Stomach smooth muscle (tissue), 2 donors: Measurements from ENCODE around the gene C1orf159.
"Not testable (repeated sequence)": the region's sequence is repeated elsewhere in the genome, so short reads cannot be mapped to it uniquely, and the experiment has no call there.

Experiments
- H3K27ac ChIP-seq: one replicate; pipeline ENCODE4 v1.7.0; 2013; ENCODE audit warnings: mild to moderate bottlenecking, low read length, inconsistent platforms
- H3K27me3 ChIP-seq, 2 donors: one replicate each; pipeline ENCODE4 v1.7.0; 2013; ENCODE audit warnings: low read length in 2 of 2; ENCODE audit not compliant: insufficient read depth in 2 of 2, control insufficient read depth in 1 of 2
- H3K36me3 ChIP-seq, 2 donors: one replicate each; pipeline ENCODE4 v1.7.0; 2013; ENCODE audit warnings: low read length in 2 of 2; ENCODE audit not compliant: control insufficient read depth in 2 of 2, insufficient read depth in 2 of 2
- H3K4me1 ChIP-seq: one replicate; pipeline ENCODE4 v1.7.0; 2013; ENCODE audit warnings: low read length; ENCODE audit not compliant: control insufficient read depth, insufficient read depth
- H3K4me3 ChIP-seq, 2 donors: one replicate each; pipeline ENCODE4 v1.7.0; 2013; ENCODE audit warnings: low read length in 2 of 2
- H3K9ac ChIP-seq, 2 donors: one replicate each; pipeline ENCODE4 v1.7.0; 2013; ENCODE audit warnings: low read length in 2 of 2, mild to moderate bottlenecking in 1 of 2
- H3K9me3 ChIP-seq, 2 donors: one replicate each; pipeline ENCODE4 v1.7.0; 2013; ENCODE audit warnings: low read length in 2 of 2; ENCODE audit not compliant: control insufficient read depth in 2 of 2
- donor health status: healthy.
- donor health status: Pancreatic carcinoma.

The C1orf159 gene

DNA sequence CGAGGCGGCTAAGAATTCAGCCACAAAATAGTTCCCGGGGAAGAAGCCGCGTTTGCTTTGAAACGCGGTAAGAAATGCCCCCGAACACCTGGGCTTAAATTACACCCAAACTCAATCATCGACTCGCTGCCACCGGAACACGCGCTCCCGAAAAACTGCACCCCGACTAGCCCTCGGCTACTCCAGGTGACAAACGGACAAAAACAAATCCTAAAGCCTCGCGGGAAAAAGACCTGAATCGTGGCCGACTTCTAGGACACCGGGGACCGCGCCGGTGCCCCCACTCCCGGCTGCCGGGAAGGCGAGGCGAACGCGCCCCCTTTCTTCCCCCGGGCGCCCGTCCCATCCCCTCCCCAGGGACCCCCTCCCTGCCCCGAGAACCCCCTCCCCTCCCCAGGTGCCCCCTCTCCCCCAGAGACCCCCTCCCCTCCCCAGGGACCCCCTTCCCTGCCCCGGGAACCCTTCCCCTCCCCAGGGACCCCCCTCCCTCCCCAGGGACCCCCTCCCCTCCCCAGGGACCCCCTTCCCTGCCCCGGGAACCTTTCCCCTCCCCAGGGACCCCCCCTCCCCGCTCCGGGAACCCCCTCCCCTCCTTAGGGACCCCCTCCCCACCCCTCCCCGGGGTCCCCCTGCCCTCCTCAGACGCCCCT lies 628 bp downstream of the C1orf159 start:
- peak overlapping the region in 1 of 2 donors; percentile 76 for H3K4me3 ChIP-seq
- no peak overlapping the region for H3K27ac ChIP-seq
- H3K27me3 ChIP-seq: peaks cover 0 to 8% of the 10 kb centered on the region in 2 donors
- H3K9me3 ChIP-seq: peaks cover 0 to 4% of the 10 kb centered on the region in 2 donors
- H3K36me3 ChIP-seq: peaks cover 3 to 7% of the 10 kb centered on the region in 2 donors
- H3K9ac ChIP-seq: peak overlapping the region in 1 of 2 donors; percentile 51
- H3K4me1 ChIP-seq: peaks cover 14% of the 10 kb centered on the region

- H3K36me3 ChIP-seq: peaks cover 3 to 7% of the 10 kb centered on the region in 2 donors
- no peak overlapping the region for H3K4me3 ChIP-seq
- H3K4me1 ChIP-seq: peaks cover 14% of the 10 kb centered on the region
- no peak overlapping the region for H3K27ac ChIP-seq
- peaks cover 0 to 8% of the 10 kb centered on the region in 2 donors for H3K27me3 ChIP-seq
- no peak overlapping the region for H3K9ac ChIP-seq
- peaks cover 0 to 4% of the 10 kb centered on the region in 2 donors for H3K9me3 ChIP-seq
Measured at GRCh38 chr1:1114431-1114830, 1.5 kb downstream of the C1orf159 start.

- no peak overlapping the region for H3K9ac ChIP-seq
- no peak overlapping the region for H3K27ac ChIP-seq
- peaks cover 0 to 4% of the 10 kb centered on the region in 2 donors for H3K9me3 ChIP-seq
- H3K36me3 ChIP-seq: peaks cover 3 to 7% of the 10 kb centered on the region in 2 donors
- H3K4me1 ChIP-seq: peaks cover 14% of the 10 kb centered on the region
- peaks cover 0 to 3% of the 10 kb centered on the region in 2 donors for H3K27me3 ChIP-seq
- H3K4me3 ChIP-seq: no peak overlapping the region
Measured at GRCh38 chr1:1112237-1112985, 3.5 kb downstream of the C1orf159 start.

GRCh38 chr1:1111516-1112236 lies 4.2 kb downstream of the C1orf159 start:
- H3K9me3 ChIP-seq: peaks cover 0 to 4% of the 10 kb centered on the region in 2 donors
- peaks cover 13% of the 10 kb centered on the region for H3K4me1 ChIP-seq
- peaks cover 3 to 7% of the 10 kb centered on the region in 2 donors for H3K36me3 ChIP-seq
- no peaks in the 10 kb centered on the region for H3K27me3 ChIP-seq
- H3K4me3 ChIP-seq: no peak overlapping the region
- no peak overlapping the region for H3K9ac ChIP-seq
- H3K27ac ChIP-seq: no peak overlapping the region

DNA sequence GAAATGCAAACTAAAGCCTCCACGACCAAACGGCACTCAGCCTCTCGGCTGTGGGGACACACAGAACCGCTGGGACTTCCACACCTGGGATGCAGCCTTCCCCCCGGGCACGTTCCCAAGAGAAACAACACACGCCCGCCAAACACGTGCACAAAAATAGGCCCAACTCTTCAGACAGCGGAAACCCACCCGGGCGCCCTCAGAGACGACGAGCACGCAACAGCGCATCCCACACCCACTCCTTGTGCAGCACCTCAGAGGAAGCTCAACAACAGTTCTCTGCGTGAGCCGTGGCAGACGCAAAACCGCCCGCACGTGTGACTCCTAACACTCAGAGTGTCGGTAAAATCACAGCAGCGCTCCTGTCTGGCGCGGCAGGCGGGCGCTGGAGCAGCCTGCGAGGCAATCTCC lies 5.3 kb downstream of the C1orf159 start:
- Histone ChIP-seq H3K9ac (no peak overlapping the region), H3K9me3 (peaks cover 0 to 4% of the 10 kb centered on the region in 2 donors), H3K27ac (no peak overlapping the region), H3K36me3 (peaks cover 3 to 7% of the 10 kb centered on the region in 2 donors), H3K4me1 (peaks cover 8% of the 10 kb centered on the region), H3K27me3 (no peaks in the 10 kb centered on the region), H3K4me3 (no peak overlapping the region)

- no peaks in the 10 kb centered on the region for H3K27me3 ChIP-seq
- H3K4me3 ChIP-seq: no peak overlapping the region
- peaks cover 3% of the 10 kb centered on the region for H3K4me1 ChIP-seq
- H3K9ac ChIP-seq: no peak overlapping the region
- no peak overlapping the region for H3K27ac ChIP-seq
- H3K36me3 ChIP-seq: peaks cover 3 to 7% of the 10 kb centered on the region in 2 donors
- peaks cover 0 to 4% of the 10 kb centered on the region in 2 donors for H3K9me3 ChIP-seq
Measured at GRCh38 chr1:1109743-1110142, 6.1 kb downstream of the C1orf159 start.

- Histone ChIP-seq H3K9me3 (no peaks in the 10 kb centered on the region), H3K36me3 (peaks cover 0 to 3% of the 10 kb centered on the region in 2 donors), H3K4me1 (no peaks in the 10 kb centered on the region), H3K27me3 (no peaks in the 10 kb centered on the region), H3K9ac (no peak overlapping the region), H3K27ac (no peak overlapping the region), H3K4me3 (no peak overlapping the region)
Measured at GRCh38 chr1:1106510-1107221, 9.2 kb downstream of the C1orf159 start.

- not testable (repeated sequence) for H3K4me1 ChIP-seq, H3K9ac ChIP-seq, H3K27ac ChIP-seq, H3K4me3 ChIP-seq, H3K9me3 ChIP-seq, H3K27me3 ChIP-seq, H3K36me3 ChIP-seq
Measured at GRCh38 chr1:1104152-1104551, 11.7 kb downstream of the C1orf159 start.

DNA sequence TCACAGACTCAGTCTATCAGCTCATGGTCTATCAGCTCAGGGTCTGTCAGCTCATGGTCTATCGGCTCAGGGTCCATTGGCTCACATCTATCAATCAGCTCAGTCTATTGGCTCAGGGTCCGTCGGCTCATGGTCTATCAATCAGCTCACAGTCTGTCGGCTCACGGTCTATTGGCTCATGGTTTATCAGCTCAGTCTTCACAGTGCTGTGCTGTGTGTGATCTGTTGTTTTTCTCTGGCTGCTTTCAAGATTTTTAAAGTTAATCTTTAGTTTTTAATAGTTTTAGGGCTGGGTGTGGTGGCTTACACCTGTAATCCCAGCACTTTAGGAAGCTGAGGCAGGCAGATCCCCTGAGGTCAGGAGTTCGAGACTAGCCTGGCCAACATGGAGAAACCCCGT lies 14.4 kb downstream of the C1orf159 start:
- Histone ChIP-seq H3K36me3 (no peaks in the 10 kb centered on the region), H3K9ac (no peak overlapping the region), H3K4me1 (no peaks in the 10 kb centered on the region), H3K9me3 (peaks cover 0 to 2% of the 10 kb centered on the region in 2 donors), H3K27me3 (no peaks in the 10 kb centered on the region), H3K4me3 (no peak overlapping the region), H3K27ac (no peak overlapping the region)

- Histone ChIP-seq H3K27ac (no peak overlapping the region), H3K27me3 (no peaks in the 10 kb centered on the region), H3K36me3 (no peaks in the 10 kb centered on the region), H3K9me3 (peaks cover 0 to 2% of the 10 kb centered on the region in 2 donors), H3K4me3 (no peak overlapping the region), H3K9ac (no peak overlapping the region), H3K4me1 (no peaks in the 10 kb centered on the region)
Measured at GRCh38 chr1:1100296-1100695, 15.6 kb downstream of the C1orf159 start.
